ENCODE results near the gene TOP2A.
"Not testable (repeated sequence)": the region's sequence is repeated elsewhere in the genome, so short reads cannot be mapped to it uniquely, and the experiment has no call there.

The TOP2A gene

GRCh38 chr17:40431231-40431602 is 13.5 kb upstream of the TOP2A start:
- DNase-seq = no peak

- no peak for DNase-seq
These were observed 12.9 kb upstream of the TOP2A start for GRCh38 chr17:40430272-40431230.

GRCh38 chr17:40427002-40427491 is 9.4 kb upstream of the TOP2A start:
- DNase-seq = no peak

- no peak for DNase-seq
These were observed 8.0 kb upstream of the TOP2A start for GRCh38 chr17:40425741-40426140.

- DNase-seq = no peak
These were observed 5.4 kb upstream of the TOP2A start for GRCh38 chr17:40422990-40423633.

- DNase-seq = no peak
These were observed 2.0 kb upstream of the TOP2A start for GRCh38 chr17:40419559-40420331.

- DNase-seq = no peak
These were observed 671 bp upstream of the TOP2A start for GRCh38 chr17:40418428-40418706.

GRCh38 chr17:40417258-40417608 is 463 bp downstream of the TOP2A start:
- peak; percentile 17 for DNase-seq

GRCh38 chr17:40416671-40417070 is 1.0 kb downstream of the TOP2A start:
- DNase-seq = no peak

GRCh38 chr17:40415390-40415789 is 2.3 kb downstream of the TOP2A start:
- peak; percentile 46 for DNase-seq

- not testable (repeated sequence) for DNase-seq
These were observed 3.4 kb downstream of the TOP2A start for GRCh38 chr17:40414312-40414711.

GRCh38 chr17:40412880-40413279 is 4.8 kb downstream of the TOP2A start:
- no peak for DNase-seq

- DNase-seq = no peak
These were observed 5.9 kb downstream of the TOP2A start for GRCh38 chr17:40411821-40412220.

GRCh38 chr17:40410082-40410481 is 7.6 kb downstream of the TOP2A start:
- DNase-seq = no peak

- not testable (repeated sequence) for DNase-seq
These were observed 8.2 kb downstream of the TOP2A start for GRCh38 chr17:40409540-40409939.

GRCh38 chr17:40407460-40407859 is 10.2 kb downstream of the TOP2A start:
- DNase-seq = no peak

GRCh38 chr17:40404003-40404402 is 13.7 kb downstream of the TOP2A start:
- DNase-seq = no peak

GRCh38 chr17:40402668-40403067 is 15.0 kb downstream of the TOP2A start:
- DNase-seq = no peak

- peak; percentile 64 for DNase-seq
These were observed 18.5 kb downstream of the TOP2A start for GRCh38 chr17:40399185-40399584.

- DNase-seq = not testable (repeated sequence)
These were observed 31.1 kb downstream of the TOP2A start for GRCh38 chr17:40386555-40386954.

GRCh38 chr17:40382251-40382650 is 35.4 kb downstream of the TOP2A start:
- no peak for DNase-seq

GRCh38 chr17:40378966-40379365 is 38.7 kb downstream of the TOP2A start:
- no peak for DNase-seq

GRCh38 chr17:40377832-40378231 is 39.9 kb downstream of the TOP2A start:
- DNase-seq = no peak
